ENCODE results near the gene FADS2.

DNA sequence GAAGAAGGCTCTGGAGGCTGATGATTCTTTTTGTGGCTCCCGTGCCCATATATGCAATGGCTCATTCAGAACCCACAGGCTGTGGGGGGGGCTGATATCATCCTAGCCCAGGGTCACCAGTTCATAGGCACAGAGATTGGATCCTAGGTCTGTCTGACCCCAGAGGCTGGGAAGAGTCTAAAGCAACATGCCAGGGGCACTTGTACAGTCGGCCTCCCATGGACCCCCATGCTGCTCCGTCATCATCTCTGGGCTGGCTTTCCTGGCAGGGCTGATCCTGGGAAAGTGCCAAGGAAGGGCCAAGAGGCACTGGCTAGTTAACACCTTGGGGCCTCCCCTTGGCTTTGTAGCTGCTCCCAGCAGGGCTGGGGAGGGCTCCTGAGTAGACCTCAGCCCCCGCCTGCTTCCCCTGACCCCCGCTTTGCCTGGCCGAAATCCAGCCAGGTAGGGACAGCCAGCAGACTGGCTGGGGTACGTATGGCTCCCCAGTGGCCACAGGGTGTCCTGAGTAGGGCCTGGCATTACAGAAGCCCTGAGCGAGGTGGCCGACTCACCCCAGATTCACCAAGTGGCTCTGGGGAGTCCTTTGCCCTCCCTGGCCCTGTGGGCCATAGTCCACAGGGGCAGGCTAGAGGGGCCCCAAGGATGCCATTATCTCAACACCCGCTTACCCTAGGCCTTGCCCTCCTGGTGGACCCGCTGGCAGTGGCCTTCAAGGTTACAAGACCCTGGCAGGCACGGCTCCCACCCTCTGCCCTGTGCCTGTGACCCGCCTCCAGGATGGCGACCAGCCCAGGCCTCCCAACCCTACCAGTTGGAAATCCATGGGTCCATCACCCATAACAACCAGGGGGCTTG, 40.7 kb downstream of the FADS2 start:
- TF ChIP-seq, protein P1, sequence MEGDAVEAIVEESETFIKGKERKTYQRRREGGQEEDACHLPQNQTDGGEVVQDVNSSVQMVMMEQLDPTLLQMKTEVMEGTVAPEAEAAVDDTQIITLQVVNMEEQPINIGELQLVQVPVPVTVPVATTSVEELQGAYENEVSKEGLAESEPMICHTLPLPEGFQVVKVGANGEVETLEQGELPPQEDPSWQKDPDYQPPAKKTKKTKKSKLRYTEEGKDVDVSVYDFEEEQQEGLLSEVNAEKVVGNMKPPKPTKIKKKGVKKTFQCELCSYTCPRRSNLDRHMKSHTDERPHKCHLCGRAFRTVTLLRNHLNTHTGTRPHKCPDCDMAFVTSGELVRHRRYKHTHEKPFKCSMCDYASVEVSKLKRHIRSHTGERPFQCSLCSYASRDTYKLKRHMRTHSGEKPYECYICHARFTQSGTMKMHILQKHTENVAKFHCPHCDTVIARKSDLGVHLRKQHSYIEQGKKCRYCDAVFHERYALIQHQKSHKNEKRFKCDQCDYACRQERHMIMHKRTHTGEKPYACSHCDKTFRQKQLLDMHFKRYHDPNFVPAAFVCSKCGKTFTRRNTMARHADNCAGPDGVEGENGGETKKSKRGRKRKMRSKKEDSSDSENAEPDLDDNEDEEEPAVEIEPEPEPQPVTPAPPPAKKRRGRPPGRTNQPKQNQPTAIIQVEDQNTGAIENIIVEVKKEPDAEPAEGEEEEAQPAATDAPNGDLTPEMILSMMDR (IDR thresholded peaks at IDR 0.05; ENCODE audit: poor library complexity): no peak
- TF ChIP-seq EZH2 (IDR thresholded peaks at IDR 0.05; ENCODE audit: borderline replicate concordance) (no peak), EZH2phosphoT487 (IDR thresholded peaks at IDR 0.05; ENCODE audit: low read depth, severe bottlenecking, unreplicated experiment) (no peak)
